Endodermal cell (in vitro differentiated cells): Measurements from ENCODE around the gene ZNF341. TPM values are rescaled to one million over a fixed set of nuclear protein-coding genes. Genes with fewer than 3 reads are reported as not detected.

Experiments used
- DNase-seq: peaks from one replicate; pipeline ENCODE4 v3.0.0-alpha.2; 2017
- H3K27ac ChIP-seq: 2 replicates; pipeline ENCODE4 v1.5.1; 2013; ENCODE audit warnings: mild to moderate bottlenecking, low read depth, low read length, moderate library complexity
- H3K27me3 ChIP-seq: 2 replicates; pipeline ENCODE4 v1.6.1; 2013; ENCODE audit warnings: mild to moderate bottlenecking, low read length, moderate library complexity; ENCODE audit not compliant: insufficient read depth, control insufficient read depth, poor library complexity, severe bottlenecking
- H3K36me3 ChIP-seq: 2 replicates; pipeline ENCODE4 v1.7.0; 2013; ENCODE audit warnings: mild to moderate bottlenecking, low read length, moderate library complexity; ENCODE audit not compliant: control insufficient read depth, insufficient read depth
- H3K4me1 ChIP-seq: one replicate; pipeline ENCODE4 v1.7.0; 2013; ENCODE audit warnings: low read length; ENCODE audit not compliant: control insufficient read depth, insufficient read depth
- H3K4me3 ChIP-seq: 2 replicates; pipeline ENCODE4 v1.5.1; 2013; ENCODE audit warnings: mild to moderate bottlenecking, low read length, moderate library complexity
- H3K9ac ChIP-seq: 2 replicates; pipeline ENCODE4 v1.6.1; 2013; ENCODE audit warnings: mild to moderate bottlenecking, low read length, moderate library complexity; ENCODE audit not compliant: poor library complexity, severe bottlenecking; ENCODE audit errors: extremely low read depth
- H3K9me3 ChIP-seq: 2 replicates; pipeline ENCODE4 v1.6.1; 2013; ENCODE audit warnings: mild to moderate bottlenecking, low read length, moderate library complexity; ENCODE audit not compliant: control insufficient read depth
- H3K27ac Mint-ChIP-seq: 2 replicates; pipeline ENCODE4 v1.8.0; 2020; ENCODE audit warnings: mixed read lengths
- H3K27me3 Mint-ChIP-seq: 2 replicates; pipeline ENCODE4 v1.8.0; 2021; ENCODE audit warnings: mild to moderate bottlenecking, mixed read lengths; ENCODE audit not compliant: insufficient read depth
- H3K36me3 Mint-ChIP-seq: 2 replicates; pipeline ENCODE4 v1.8.0; 2020; ENCODE audit warnings: low read depth, mixed read lengths
- H3K4me1 Mint-ChIP-seq: 2 replicates; pipeline ENCODE4 v1.8.0; 2020; ENCODE audit warnings: mixed read lengths
- H3K4me3 Mint-ChIP-seq: 2 replicates; pipeline ENCODE4 v1.8.0; 2020; ENCODE audit warnings: mild to moderate bottlenecking, moderate library complexity, mixed read lengths
- H3K9me3 Mint-ChIP-seq: 2 replicates; pipeline ENCODE4 v1.8.0; 2020; ENCODE audit warnings: mild to moderate bottlenecking, mixed read lengths
- CTCF ChIP-seq: fragments of 200-600 bp; sonication (generic); conservative IDR thresholded peaks from 2 replicates; pipeline ENCODE4 v1.5.0; 2021; ENCODE audit warnings: antibody characterized with exemption, mild to moderate bottlenecking
- WGBS, 2 experiments: methylation state at CpG; one replicate each; pipeline versions ENCODE4 v1.1.5 to v1.1.7; 2013; ENCODE audit warnings: missing lambda C conversion rate in 2 of 2, mixed read lengths in 1 of 2; ENCODE audit not compliant: insufficient coverage in 1 of 2, insufficient read length in 1 of 2; 5-methylcytosine and 5-hydroxymethylcytosine counted together
- total RNA-seq, 2 donors: library from RNA; stranded (reverse); fragmentation: NEBNext Ultra II Directional in 1 of 2; extraction: Animal tissue kit (Norgen Biotek cat#: 25700) in 1 of 2; gene quantifications; 2 replicates in 1 of 2; 3 replicates in 1 of 2; pipeline ENCODE4 v1.2.1, GENCODE V29; 2021

The ZNF341 gene
- total RNA-seq, 2 donors from 2014 or later: 5.4 to 6.5 TPM

- no peaks in the 10 kb centered on the region for H3K36me3 ChIP-seq
- no peak for TF ChIP-seq CTCF
- Mint-ChIP-seq H3K4me1 (peaks cover 9% of the 10 kb centered on the region), H3K27ac (peak overlapping the region; percentile 4), H3K27me3 (no peaks in the 10 kb centered on the region), H3K9me3 (peaks cover 2% of the 10 kb centered on the region), H3K36me3 (peaks cover 8% of the 10 kb centered on the region), H3K4me3 (no peak overlapping the region)
- H3K9me3 ChIP-seq: no peaks in the 10 kb centered on the region
- WGBS, 2 experiments: 98 to 100% methylated on average over 2 to 4 of the region's 4 CpGs
- no peak overlapping the region for H3K27ac ChIP-seq
- no peak for DNase-seq
- no peak overlapping the region for H3K9ac ChIP-seq
- H3K4me3 ChIP-seq: no peak overlapping the region
- no peaks in the 10 kb centered on the region for H3K4me1 ChIP-seq
- no peaks in the 10 kb centered on the region for H3K27me3 ChIP-seq
These were observed 49.3 kb downstream of the ZNF341 start for GRCh38 chr20:33781133-33781532.

- TF ChIP-seq CTCF: no peak
- no peak overlapping the region for H3K27ac ChIP-seq
- no peaks in the 10 kb centered on the region for H3K27me3 ChIP-seq
- 87 to 89% methylated on average over 1 of the region's 1 CpG for WGBS, 2 experiments
- H3K9ac ChIP-seq: no peak overlapping the region
- no peak for DNase-seq
- no peaks in the 10 kb centered on the region for H3K9me3 ChIP-seq
- Mint-ChIP-seq H3K4me3 (no peak overlapping the region), H3K9me3 (peaks cover 2% of the 10 kb centered on the region), H3K27me3 (no peaks in the 10 kb centered on the region), H3K27ac (no peak overlapping the region), H3K4me1 (peaks cover 9% of the 10 kb centered on the region), H3K36me3 (peaks cover 10% of the 10 kb centered on the region)
- H3K36me3 ChIP-seq: no peaks in the 10 kb centered on the region
- H3K4me3 ChIP-seq: no peak overlapping the region
- H3K4me1 ChIP-seq: no peaks in the 10 kb centered on the region
These were observed 50.1 kb downstream of the ZNF341 start for GRCh38 chr20:33781945-33782344.

- no peak overlapping the region for H3K4me3 ChIP-seq
- no peaks in the 10 kb centered on the region for H3K9me3 Mint-ChIP-seq
- H3K27me3 Mint-ChIP-seq: no peaks in the 10 kb centered on the region
- no peaks in the 10 kb centered on the region for H3K36me3 ChIP-seq
- H3K36me3 Mint-ChIP-seq: peaks cover 4% of the 10 kb centered on the region
- peaks cover 7% of the 10 kb centered on the region for H3K4me1 Mint-ChIP-seq
- no peak overlapping the region for H3K27ac ChIP-seq
- no peaks in the 10 kb centered on the region for H3K9me3 ChIP-seq
- H3K9ac ChIP-seq: no peak overlapping the region
- H3K27ac Mint-ChIP-seq: no peak overlapping the region
- H3K4me1 ChIP-seq: no peaks in the 10 kb centered on the region
- no peak for DNase-seq
- no peaks in the 10 kb centered on the region for H3K27me3 ChIP-seq
- WGBS, 2 experiments: 79 to 81% methylated on average over 2 to 5 of the region's 5 CpGs
- H3K4me3 Mint-ChIP-seq: no peak overlapping the region
- TF ChIP-seq CTCF: no peak
These were observed 51.5 kb downstream of the ZNF341 start for GRCh38 chr20:33783256-33783655.
